ENCODE measurements around the gene SNAPC5.

SNAPC5 gene

DNA sequence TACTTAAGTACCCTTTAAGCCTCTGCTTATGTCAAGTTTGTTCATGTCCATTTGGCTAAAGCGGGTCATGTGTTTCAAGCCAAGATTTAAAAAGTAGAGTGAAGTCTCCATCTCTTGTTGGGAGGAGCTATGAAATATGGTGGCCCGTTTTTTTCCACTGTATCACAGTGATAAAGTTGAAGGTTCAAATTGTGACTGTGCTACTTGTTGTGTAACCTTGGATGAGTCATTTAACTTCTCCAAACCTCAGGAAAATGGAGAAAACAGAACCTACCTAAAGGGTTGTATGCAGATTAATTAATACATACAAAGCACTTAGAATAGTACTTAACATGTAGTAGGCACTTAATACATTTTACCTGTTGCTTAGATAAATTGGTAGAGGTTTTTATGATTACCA, 43.4 kb downstream of the SNAPC5 start:
- no peak for TF ChIP-seq POLR2AphosphoS5 (IDR thresholded peaks at IDR 0.05; ENCODE audit: low read depth, low read length)
- TF ChIP-seq FOXP2 (optimal IDR thresholded peaks at IDR 0.05; ENCODE audit: borderline replicate concordance, extremely low read depth, extremely low read length, insufficient read depth) = no peak
- no peak for TF ChIP-seq REST (IDR thresholded peaks at IDR 0.05; ENCODE audit: insufficient read depth in 1 of 2, low read depth in 2 of 2, low read length in 2 of 2)
- TF ChIP-seq SIN3A (IDR thresholded peaks at IDR 0.05; ENCODE audit: borderline replicate concordance, insufficient read depth, low read length) = no peak
- TF ChIP-seq TAF1 (IDR thresholded peaks at IDR 0.05; ENCODE audit: borderline replicate concordance, insufficient read depth, low read length) = no peak

GRCh38 chr15:66452971-66453580, 44.5 kb downstream of the SNAPC5 start:
- no peak for TF ChIP-seq POLR2AphosphoS5 (IDR thresholded peaks at IDR 0.05; ENCODE audit: low read depth, low read length)
- TF ChIP-seq SIN3A (IDR thresholded peaks at IDR 0.05; ENCODE audit: borderline replicate concordance, insufficient read depth, low read length) = no peak
- TF ChIP-seq FOXP2 (optimal IDR thresholded peaks at IDR 0.05; ENCODE audit: borderline replicate concordance, extremely low read depth, extremely low read length, insufficient read depth) = no peak
- no peak for TF ChIP-seq REST (IDR thresholded peaks at IDR 0.05; ENCODE audit: insufficient read depth in 1 of 2, low read depth in 2 of 2, low read length in 2 of 2)
- TF ChIP-seq TAF1 (IDR thresholded peaks at IDR 0.05; ENCODE audit: borderline replicate concordance, insufficient read depth, low read length) = no peak

DNA sequence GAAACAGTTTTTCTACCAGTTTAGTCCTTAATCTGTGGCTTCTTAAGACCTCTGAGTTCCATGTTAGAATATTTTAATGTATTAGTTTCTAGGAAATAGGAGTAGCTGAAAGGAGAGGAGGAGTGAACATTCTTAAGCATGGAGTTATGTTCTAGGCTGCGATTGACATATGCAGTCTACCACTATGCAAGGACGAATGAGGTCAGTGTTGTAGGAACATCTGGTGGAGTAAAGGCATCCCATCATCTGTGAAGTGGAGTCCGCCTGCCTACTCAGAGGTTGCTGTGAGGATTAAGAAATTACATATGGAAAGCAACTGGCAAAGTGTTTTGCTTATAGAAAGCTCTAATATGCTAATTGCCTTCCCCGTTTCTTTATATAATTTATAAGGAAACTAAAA, 45.1 kb downstream of the SNAPC5 start:
- TF ChIP-seq POLR2AphosphoS5 (IDR thresholded peaks at IDR 0.05; ENCODE audit: low read depth, low read length) (no peak), SIN3A (IDR thresholded peaks at IDR 0.05; ENCODE audit: borderline replicate concordance, insufficient read depth, low read length) (no peak), REST (IDR thresholded peaks at IDR 0.05; ENCODE audit: insufficient read depth in 1 of 2, low read depth in 2 of 2, low read length in 2 of 2) (no peak), TAF1 (IDR thresholded peaks at IDR 0.05; ENCODE audit: borderline replicate concordance, insufficient read depth, low read length) (no peak), FOXP2 (optimal IDR thresholded peaks at IDR 0.05; ENCODE audit: borderline replicate concordance, extremely low read depth, extremely low read length, insufficient read depth) (no peak)

Data from PFSK-1 (cell line).